ENCODE measurements around the gene MBTPS2. TPM values are rescaled to one million over a fixed set of nuclear protein-coding genes. Genes with fewer than 3 reads are reported as not detected.

The MBTPS2 gene
- total RNA-seq, 2 experiments from 2014 or later = 12.6 to 12.8 TPM

GRCh38 chrX:21926527-21927278 is 87.3 kb downstream of the MBTPS2 start:
- DNase-seq = no peak
- no peak for TF ChIP-seq CTCF (IDR thresholded peaks at IDR 0.05)
- H3K9me3 Mint-ChIP-seq = peaks cover 5% of the 10 kb centered on the region
- peak overlapping the region; percentile 90 for H3K27ac Mint-ChIP-seq
- ChIA-PET POLR2A (no interaction called here), CTCF (interaction anchor here (0.7 kb wide), 1 partner anchor 12 kb away, joined by 3 read pairs; no protein-coding TSS in a partner anchor)
- peaks cover 34% of the 10 kb centered on the region for H3K4me1 Mint-ChIP-seq (ENCODE audit: low read depth)
- no peaks in the 10 kb centered on the region for H3K27me3 Mint-ChIP-seq
- ATAC-seq = peak; percentile 73
- peaks cover 7% of the 10 kb centered on the region for H3K36me3 Mint-ChIP-seq (ENCODE audit: low read depth)
- intact Hi-C loops (cut with micrococcal nuclease) = loop anchor here (2.0 kb wide), 1 partner anchor 14 kb away; the partner anchor contains the start of gene SMS
- peak overlapping the region; percentile 29 for H3K4me3 Mint-ChIP-seq

GRCh38 chrX:21929209-21929608 is 89.8 kb downstream of the MBTPS2 start:
- TF ChIP-seq CTCF (IDR thresholded peaks at IDR 0.05) = no peak
- H3K36me3 Mint-ChIP-seq (ENCODE audit: low read depth) = peaks cover 7% of the 10 kb centered on the region
- H3K27me3 Mint-ChIP-seq = no peaks in the 10 kb centered on the region
- no peak for DNase-seq
- intact Hi-C loops (cut with micrococcal nuclease) = no loop called here
- peaks cover 5% of the 10 kb centered on the region for H3K9me3 Mint-ChIP-seq
- ChIA-PET CTCF (no interaction called here), POLR2A (no interaction called here)
- no peak for ATAC-seq
- peak overlapping the region; percentile 89 for H3K27ac Mint-ChIP-seq
- no peak overlapping the region for H3K4me3 Mint-ChIP-seq
- peaks cover 42% of the 10 kb centered on the region for H3K4me1 Mint-ChIP-seq (ENCODE audit: low read depth)

DNA sequence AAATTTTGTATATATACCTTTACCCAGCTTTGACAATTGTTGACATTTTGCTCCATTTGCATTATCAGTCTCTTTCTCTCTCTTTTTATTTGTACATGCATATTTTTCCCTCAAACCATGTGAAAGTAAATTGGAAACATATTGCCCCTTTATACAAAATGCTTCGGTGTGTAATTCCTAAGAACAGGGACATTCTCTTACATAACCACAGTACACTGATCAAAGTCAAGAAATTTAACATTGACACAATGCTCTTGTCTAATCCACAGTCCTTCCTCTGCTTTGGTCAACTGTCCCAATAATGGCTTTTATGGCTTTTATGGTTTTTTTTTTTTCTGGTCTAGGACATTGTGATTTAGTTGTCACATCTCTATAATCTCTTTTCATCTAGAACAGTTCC is 91.6 kb downstream of the MBTPS2 start:
- TF ChIP-seq CTCF (IDR thresholded peaks at IDR 0.05) = no peak
- intact Hi-C loops (cut with micrococcal nuclease) = no loop called here
- DNase-seq = no peak
- Mint-ChIP-seq H3K27ac (peak overlapping the region; percentile 76), H3K4me3 (no peak overlapping the region), H3K4me1 (ENCODE audit: low read depth) (peaks cover 41% of the 10 kb centered on the region), H3K27me3 (no peaks in the 10 kb centered on the region), H3K9me3 (peaks cover 5% of the 10 kb centered on the region), H3K36me3 (ENCODE audit: low read depth) (peaks cover 7% of the 10 kb centered on the region)
- CTCF ChIA-PET = no interaction called here
- no peak for ATAC-seq
- POLR2A ChIA-PET = no interaction called here

GRCh38 chrX:21932292-21933002 is 93.0 kb downstream of the MBTPS2 start:
- ChIA-PET POLR2A (no interaction called here), CTCF (no interaction called here)
- TF ChIP-seq CTCF (IDR thresholded peaks at IDR 0.05) = no peak
- peak overlapping the region; percentile 77 for H3K27ac Mint-ChIP-seq
- intact Hi-C loops (cut with micrococcal nuclease) = no loop called here
- ATAC-seq (peak; percentile 77), DNase-seq (peak; percentile 37)
- no peak overlapping the region for H3K4me3 Mint-ChIP-seq
- no peaks in the 10 kb centered on the region for H3K27me3 Mint-ChIP-seq
- H3K36me3 Mint-ChIP-seq (ENCODE audit: low read depth) = peaks cover 7% of the 10 kb centered on the region
- peaks cover 5% of the 10 kb centered on the region for H3K9me3 Mint-ChIP-seq
- H3K4me1 Mint-ChIP-seq (ENCODE audit: low read depth) = peaks cover 33% of the 10 kb centered on the region

DNA sequence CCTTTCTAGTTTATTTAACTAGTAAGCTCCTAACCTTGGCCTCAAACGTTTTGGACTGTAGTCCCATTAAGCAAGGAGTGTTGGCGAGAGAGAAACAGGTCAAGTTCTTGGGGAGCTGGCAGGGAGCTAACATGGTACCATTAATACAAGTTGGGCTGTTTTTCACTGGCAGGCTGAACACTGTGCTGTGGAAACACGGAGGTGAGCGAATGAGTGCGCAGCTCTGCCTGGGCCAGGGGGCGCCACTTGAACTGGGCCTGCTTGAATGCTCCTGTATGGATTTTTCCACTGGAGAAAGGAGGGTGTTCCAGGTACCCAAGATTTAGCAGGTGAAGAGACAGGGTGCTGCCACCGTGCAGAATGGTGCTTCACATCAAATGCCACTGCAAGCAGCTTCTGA is 93.7 kb downstream of the MBTPS2 start:
- intact Hi-C loops (cut with micrococcal nuclease) = no loop called here
- no peak for ATAC-seq
- no peak for DNase-seq
- no peaks in the 10 kb centered on the region for H3K27me3 Mint-ChIP-seq
- H3K27ac Mint-ChIP-seq = peak overlapping the region; percentile 77
- H3K4me3 Mint-ChIP-seq = no peak overlapping the region
- H3K9me3 Mint-ChIP-seq = peaks cover 5% of the 10 kb centered on the region
- peaks cover 33% of the 10 kb centered on the region for H3K4me1 Mint-ChIP-seq (ENCODE audit: low read depth)
- TF ChIP-seq CTCF (IDR thresholded peaks at IDR 0.05) = no peak
- H3K36me3 Mint-ChIP-seq (ENCODE audit: low read depth) = peaks cover 7% of the 10 kb centered on the region
- ChIA-PET POLR2A (no interaction called here), CTCF (no interaction called here)
